Fibroblast of lung (primary cell): Measurements from ENCODE around the gene STRA6.

Experiments
- CTCF ChIP-seq, 2 donors: IDR thresholded peaks in 1 of 2; conservative IDR thresholded peaks in 1 of 2; 1 replicate in 1 of 2; 2 replicates in 1 of 2; pipeline ENCODE4 v1.5.1; 2011 to 2012; ENCODE audit warnings: low read length in 2 of 2, control low read depth in 1 of 2, inconsistent platforms in 1 of 2, low read depth in 1 of 2, mild to moderate bottlenecking in 1 of 2
- EZH2 ChIP-seq: IDR thresholded peaks from 2 replicates; pipeline ENCODE4 v1.5.1; 2012; ENCODE audit warnings: low read length, control low read depth, mild to moderate bottlenecking; ENCODE audit errors: missing control alignments

GRCh38 chr15:74136540-74136813 lies 66.1 kb downstream of the STRA6 start:
- TF ChIP-seq CTCF (conservative IDR thresholded peaks at IDR 0.05 in 1 of 2, IDR thresholded peaks at IDR 0.05 in 1 of 2; ENCODE audit: low read depth in 1 of 2, low read length in 2 of 2) (no peak), EZH2 (no peak)
